Colonic mucosa (tissue), 4 donors: Measurements from ENCODE around the gene SGSH. TPM values are rescaled to one million over a fixed set of nuclear protein-coding genes. Genes with fewer than 3 reads are reported as not detected.

Source experiments
- DNase-seq: peaks from one replicate; pipeline ENCODE4 v3.0.0-alpha.2; 2020
- H3K27ac ChIP-seq: fragments of 200-600 bp; one replicate; pipeline ENCODE4 v1.8.0; 2021
- H3K27me3 ChIP-seq: fragments of 200-600 bp; one replicate; pipeline ENCODE4 v1.8.0; 2021
- H3K36me3 ChIP-seq: fragments of 200-600 bp; one replicate; pipeline ENCODE4 v1.8.0; 2021
- H3K4me1 ChIP-seq: fragments of 200-600 bp; one replicate; pipeline ENCODE4 v1.8.0; 2021; ENCODE audit warnings: mild to moderate bottlenecking
- H3K4me3 ChIP-seq: fragments of 200-600 bp; one replicate; pipeline ENCODE4 v1.8.0; 2021
- H3K9ac ChIP-seq, 2 donors: one replicate each; pipeline ENCODE4 v1.7.0; 2013; ENCODE audit warnings: control low read depth in 2 of 2, low read depth in 2 of 2, low read length in 2 of 2
- H3K9me3 ChIP-seq: fragments of 200-600 bp; one replicate; pipeline ENCODE4 v1.8.0; 2021
- CTCF ChIP-seq: fragments of 200-600 bp; IDR thresholded peaks from one replicate; pipeline ENCODE4 v1.8.0; 2022; ENCODE audit warnings: antibody characterized with exemption, mild to moderate bottlenecking
- intact Hi-C: fragments of 100-400 bp; cut with DNase I; formaldehyde crosslinking; loops from one replicate; pipeline ENCODE4 v1.14.1; 2022
- total RNA-seq, 2 donors: library from RNA; stranded (reverse); fragmentation: NEBNext Ultra II Directional in 1 of 2; extraction: Animal tissue kit (Norgen Biotek cat#: 25700) in 1 of 2; gene quantifications; one replicate each; pipeline ENCODE4 v1.2.1, GENCODE V29; 2021
- donor health status: healthy.
- donor health status: DM: no; HTN: no; CAD: no.
- donor health status: DM: no; HTN: no; CAD: no.

SGSH gene
- total RNA-seq, 2 donors from 2014 or later, result 40.3 to 43.1 TPM

GRCh38 chr17:80163336-80163735 lies 56.8 kb downstream of the SGSH start:
- intact Hi-C loops, result no loop called here
- Histone ChIP-seq H3K4me1 (no peaks in the 10 kb centered on the region), H3K9ac (no peak overlapping the region), H3K27ac (no peak overlapping the region), H3K36me3 (no peaks in the 10 kb centered on the region), H3K4me3 (no peak overlapping the region), H3K9me3 (no peaks in the 10 kb centered on the region), H3K27me3 (no peaks in the 10 kb centered on the region)
- no peak for TF ChIP-seq CTCF
- no peak for DNase-seq

- Histone ChIP-seq H3K4me3 (no peak overlapping the region), H3K9ac (no peak overlapping the region), H3K36me3 (no peaks in the 10 kb centered on the region), H3K9me3 (no peaks in the 10 kb centered on the region), H3K27me3 (no peaks in the 10 kb centered on the region), H3K27ac (no peak overlapping the region), H3K4me1 (no peaks in the 10 kb centered on the region)
- intact Hi-C loops, result no loop called here
- no peak for DNase-seq
- TF ChIP-seq CTCF, result no peak
These were observed 59.6 kb downstream of the SGSH start for GRCh38 chr17:80160536-80160935.

Other genes with a start within 250 kb of the SGSH start
- 10 to 100 TPM; 14.4 to 19.8 TPM for gene TBC1D16, start 184.5 kb downstream of the SGSH start, total RNA-seq
- gene CCDC40, start 183.7 kb downstream of the SGSH start, total RNA-seq, result 1 to 10 TPM; 1.2 to 3.6 TPM
- gene GAA, start 118.8 kb downstream of the SGSH start, total RNA-seq, result 10 to 100 TPM; 34.0 to 59.4 TPM
- 100 to 1,000 TPM in 1 of 2 donors, 10 to 100 TPM in 1; 99.8 to 114 TPM for gene EIF4A3, start 73.2 kb downstream of the SGSH start, total RNA-seq
- gene CARD14, start 50.3 kb downstream of the SGSH start, total RNA-seq, result under 1 TPM; 0.29 to 0.54 TPM
- 1 to 10 TPM; 8.0 to 9.3 TPM for gene SLC26A11, start 94 bp upstream of the SGSH start, total RNA-seq
- gene RNF213, start 40.5 kb upstream of the SGSH start, total RNA-seq, result 100 to 1,000 TPM in 1 of 2 donors, 10 to 100 TPM in 1; 80.8 to 101 TPM
- 10 to 100 TPM; 19.1 to 25.3 TPM for gene ENDOV, start 194.8 kb upstream of the SGSH start, total RNA-seq